Cardiac muscle cell (in vitro differentiated cells and primary cell): ENCODE data around the gene AP1G2. TPM values are rescaled to one million over a fixed set of nuclear protein-coding genes. Genes with fewer than 3 reads are reported as not detected.
A peak's percentile ranks its signal among the peaks of the same experiment; 100 is the strongest.

Source experiments
- DNase-seq, 2 donors: peaks; one replicate each; pipeline versions ENCODE4 v3.0.0 to v3.0.0-alpha.2; 2010 to 2017; ENCODE audit warnings: low read depth in 1 of 2, low spot score in 1 of 2
- H3K27ac ChIP-seq: fragments of 200-600 bp; sonication (generic); 2 replicates; pipeline ENCODE4 v1.5.1; 2016
- H3K27me3 ChIP-seq: fragments of 200-600 bp; sonication (generic); 2 replicates; pipeline ENCODE4 v1.6.0; 2016; ENCODE audit warnings: control low read depth
- H3K36me3 ChIP-seq: fragments of 200-600 bp; sonication (generic); 2 replicates; pipeline ENCODE4 v1.5.1; 2016; ENCODE audit warnings: control low read depth
- H3K4me1 ChIP-seq: fragments of 200-600 bp; sonication (generic); 2 replicates; pipeline ENCODE4 v1.8.1; 2017; ENCODE audit warnings: low read depth, mild to moderate bottlenecking, mixed run types
- H3K4me3 ChIP-seq: fragments of 200-600 bp; sonication (generic); 2 replicates; pipeline ENCODE4 v1.5.1; 2016; ENCODE audit warnings: mild to moderate bottlenecking
- H3K9me3 ChIP-seq: fragments of 200-600 bp; sonication (generic); 2 replicates; pipeline ENCODE4 v1.5.1; 2017; ENCODE audit warnings: low read depth, mild to moderate bottlenecking, control low read depth
- CTCF ChIP-seq: IDR thresholded peaks from 2 replicates; pipeline ENCODE4 v1.5.1; 2012; ENCODE audit warnings: low read depth, mild to moderate bottlenecking, low read length
- polyA plus RNA-seq: library from polyadenylated mRNA; unstranded; fragments of >200 nt; fragmentation: Nextera tagmentation; extraction: Ambion mirVana; gene quantifications from 2 replicates; pipeline ENCODE4 v1.2.1, GENCODE V29; 2016
- total RNA-seq: library from RNA; depleted of rRNA; stranded (reverse); fragments of >200 nt; gene quantifications from 2 replicates; pipeline ENCODE4 v1.2.3, GENCODE V29; 2016

AP1G2 gene
- total and polyA plus RNA-seq, 2 experiments from 2014 or later, result 123 to 141 TPM

- Histone ChIP-seq H3K4me1 (peaks cover 14% of the 10 kb centered on the region), H3K36me3 (no peaks in the 10 kb centered on the region), H3K4me3 (no peak overlapping the region), H3K27me3 (no peaks in the 10 kb centered on the region), H3K27ac (no peak overlapping the region), H3K9me3 (no peaks in the 10 kb centered on the region)
- TF ChIP-seq CTCF, result no peak
- peak in 1 of 2 donors; percentile 51 for DNase-seq
These were observed 19.0 kb downstream of the AP1G2 start for GRCh38 chr14:23548351-23549318.

- peaks cover 14% of the 10 kb centered on the region for H3K4me1 ChIP-seq
- no peak for TF ChIP-seq CTCF
- H3K4me3 ChIP-seq, result no peak overlapping the region
- H3K36me3 ChIP-seq, result no peaks in the 10 kb centered on the region
- no peaks in the 10 kb centered on the region for H3K9me3 ChIP-seq
- no peaks in the 10 kb centered on the region for H3K27me3 ChIP-seq
- DNase-seq, result no peak
- H3K27ac ChIP-seq, result no peak overlapping the region
These were observed 19.7 kb downstream of the AP1G2 start for GRCh38 chr14:23547924-23548323.

GRCh38 chr14:23546450-23547035 is 21.0 kb downstream of the AP1G2 start:
- Histone ChIP-seq H3K4me1 (peaks cover 14% of the 10 kb centered on the region), H3K27me3 (no peaks in the 10 kb centered on the region), H3K4me3 (no peak overlapping the region), H3K9me3 (no peaks in the 10 kb centered on the region), H3K27ac (no peak overlapping the region), H3K36me3 (no peaks in the 10 kb centered on the region)
- TF ChIP-seq CTCF, result no peak
- no peak for DNase-seq

GRCh38 chr14:23545740-23546365 is 21.7 kb downstream of the AP1G2 start:
- H3K27me3 ChIP-seq, result no peaks in the 10 kb centered on the region
- H3K4me1 ChIP-seq, result peaks cover 14% of the 10 kb centered on the region
- H3K27ac ChIP-seq, result no peak overlapping the region
- TF ChIP-seq CTCF, result no peak
- DNase-seq, result no peak
- no peak overlapping the region for H3K4me3 ChIP-seq
- H3K36me3 ChIP-seq, result no peaks in the 10 kb centered on the region
- no peaks in the 10 kb centered on the region for H3K9me3 ChIP-seq

- Histone ChIP-seq H3K36me3 (no peaks in the 10 kb centered on the region), H3K4me3 (no peak overlapping the region), H3K9me3 (no peaks in the 10 kb centered on the region), H3K4me1 (peaks cover 14% of the 10 kb centered on the region), H3K27ac (no peak overlapping the region), H3K27me3 (no peaks in the 10 kb centered on the region)
- TF ChIP-seq CTCF, result no peak
- peak; percentile 20 to 38 for DNase-seq
These were observed 22.8 kb downstream of the AP1G2 start for GRCh38 chr14:23544511-23545447.
